ACC112 (cell line): Measurements from ENCODE around the gene TBC1D1.
A peak's percentile ranks its signal among the peaks of the same experiment; 100 is the strongest.

Source experiments
- H2AFZ ChIP-seq: fragments of 200-600 bp; sonication (generic); one replicate; pipeline ENCODE4 v1.6.0; 2017; ENCODE audit warnings: antibody characterized with exemption, low read length; ENCODE audit not compliant: unreplicated experiment
- H3K27ac ChIP-seq: fragments of 200-600 bp; sonication (generic); 2 replicates; pipeline ENCODE4 v1.5.1; 2014; ENCODE audit warnings: low read depth, mild to moderate bottlenecking, antibody characterized with exemption, low read length, moderate library complexity
- H3K27me3 ChIP-seq: fragments of 200-600 bp; sonication (generic); 2 replicates; pipeline ENCODE4 v1.6.1; 2014; ENCODE audit warnings: mild to moderate bottlenecking, antibody characterized with exemption, low read length, moderate library complexity, mixed read lengths; ENCODE audit not compliant: insufficient read depth
- H3K36me3 ChIP-seq: fragments of 200-600 bp; sonication (generic); 2 replicates; pipeline ENCODE4 v1.6.1; 2016; ENCODE audit warnings: mild to moderate bottlenecking, antibody characterized with exemption, low read length, moderate library complexity, mixed read lengths; ENCODE audit not compliant: insufficient read depth
- H3K4me1 ChIP-seq: fragments of 200-600 bp; sonication (generic); one replicate; pipeline ENCODE4 v1.6.1; 2016; ENCODE audit warnings: low read length, mixed read lengths; ENCODE audit not compliant: insufficient read depth, unreplicated experiment, control insufficient read depth
- H3K4me3 ChIP-seq: fragments of 200-600 bp; sonication (generic); 2 replicates; pipeline ENCODE4 v1.5.1; 2014; ENCODE audit warnings: mild to moderate bottlenecking, low read depth, low read length
- H3K79me2 ChIP-seq: fragments of 200-600 bp; sonication (generic); one replicate; pipeline ENCODE4 v1.6.0; 2016; ENCODE audit warnings: low read length; ENCODE audit not compliant: control insufficient read depth, unreplicated experiment, insufficient read depth

TBC1D1 gene

GRCh38 chr4:38137080-38137479 is 246.2 kb downstream of the TBC1D1 start:
- H3K36me3 ChIP-seq: peaks cover 15% of the 10 kb centered on the region; the same call in 1 of the 2 replicates

GRCh38 chr4:38138363-38138762 is 247.5 kb downstream of the TBC1D1 start:
- no peak overlapping the region for H3K4me3 ChIP-seq
- H2AFZ ChIP-seq: no peak overlapping the region
- H3K79me2 ChIP-seq: no peaks in the 10 kb centered on the region
- H3K4me1 ChIP-seq: peaks cover 13% of the 10 kb centered on the region
- no peaks in the 10 kb centered on the region for H3K27me3 ChIP-seq
- H3K36me3 ChIP-seq: peaks cover 15% of the 10 kb centered on the region; the same call in 1 of the 2 replicates
- no peak overlapping the region for H3K27ac ChIP-seq

More at GRCh38 chr4:38137080-38137479, 246.2 kb downstream of the TBC1D1 start:
- Histone ChIP-seq H3K27ac (no peak overlapping the region), H3K4me1 (peaks cover 15% of the 10 kb centered on the region), H3K4me3 (no peak overlapping the region), H3K27me3 (no peaks in the 10 kb centered on the region), H2AFZ (no peak overlapping the region), H3K79me2 (no peaks in the 10 kb centered on the region)

GRCh38 chr4:38139187-38139586 is 248.3 kb downstream of the TBC1D1 start:
- Histone ChIP-seq H3K27ac (no peak overlapping the region), H3K36me3 (peaks cover 9% of the 10 kb centered on the region; the same call in 1 of the 2 replicates), H3K4me1 (peaks cover 13% of the 10 kb centered on the region)

GRCh38 chr4:38140643-38141203 is 249.8 kb downstream of the TBC1D1 start:
- Histone ChIP-seq H2AFZ (no peak overlapping the region), H3K27ac (no peak overlapping the region), H3K36me3 (0 out of 2 replicates have a peak, but pooled peaks cover 3% of the 10 kb centered on the region), H3K79me2 (no peaks in the 10 kb centered on the region), H3K4me3 (no peak overlapping the region), H3K4me1 (peaks cover 23% of the 10 kb centered on the region), H3K27me3 (no peaks in the 10 kb centered on the region)

More at GRCh38 chr4:38139187-38139586, 248.3 kb downstream of the TBC1D1 start:
- no peaks in the 10 kb centered on the region for H3K27me3 ChIP-seq
- H3K79me2 ChIP-seq: no peaks in the 10 kb centered on the region
- no peak overlapping the region for H2AFZ ChIP-seq
- no peak overlapping the region for H3K4me3 ChIP-seq

GRCh38 chr4:38141808-38142500 is 251.1 kb downstream of the TBC1D1 start:
- Histone ChIP-seq H3K4me1 (peaks cover 29% of the 10 kb centered on the region), H3K27ac (peak overlapping the region; percentile 73), H3K79me2 (no peaks in the 10 kb centered on the region), H3K27me3 (no peaks in the 10 kb centered on the region), H2AFZ (no peak overlapping the region), H3K4me3 (no peak overlapping the region), H3K36me3 (0 out of 2 replicates have a peak, but pooled peaks cover 3% of the 10 kb centered on the region)

- H2AFZ ChIP-seq: no peak overlapping the region
- H3K79me2 ChIP-seq: no peaks in the 10 kb centered on the region
- no peaks in the 10 kb centered on the region for H3K27me3 ChIP-seq
- H3K27ac ChIP-seq: no peak overlapping the region; the same call in 1 of the 2 replicates
- peaks cover 29% of the 10 kb centered on the region for H3K4me1 ChIP-seq
- H3K4me3 ChIP-seq: no peak overlapping the region
- no peaks in the 10 kb centered on the region for H3K36me3 ChIP-seq
Observed at GRCh38 chr4:38144031-38144430, 253.1 kb downstream of the TBC1D1 start.

- Histone ChIP-seq H3K27ac (peak overlapping the region; percentile 88), H3K4me3 (no peak overlapping the region; the same call in 1 of the 2 replicates), H3K36me3 (no peaks in the 10 kb centered on the region), H3K4me1 (peaks cover 36% of the 10 kb centered on the region), H2AFZ (no peak overlapping the region), H3K79me2 (no peaks in the 10 kb centered on the region), H3K27me3 (no peaks in the 10 kb centered on the region)
Observed at GRCh38 chr4:38145033-38145678, 254.3 kb downstream of the TBC1D1 start.

- H3K4me3 ChIP-seq: no peak overlapping the region
- H3K36me3 ChIP-seq: no peaks in the 10 kb centered on the region
- peak overlapping the region; percentile 88 for H3K27ac ChIP-seq
- H3K79me2 ChIP-seq: no peaks in the 10 kb centered on the region
- no peaks in the 10 kb centered on the region for H3K27me3 ChIP-seq
- no peak overlapping the region for H2AFZ ChIP-seq
- H3K4me1 ChIP-seq: peaks cover 42% of the 10 kb centered on the region
Observed at GRCh38 chr4:38145741-38146140, 254.9 kb downstream of the TBC1D1 start.

GRCh38 chr4:38146383-38146782 is 255.5 kb downstream of the TBC1D1 start:
- H3K4me1 ChIP-seq: peaks cover 47% of the 10 kb centered on the region
- no peaks in the 10 kb centered on the region for H3K36me3 ChIP-seq
- H2AFZ ChIP-seq: no peak overlapping the region
- H3K27ac ChIP-seq: peak overlapping the region; percentile 88
- no peak overlapping the region for H3K4me3 ChIP-seq
- H3K79me2 ChIP-seq: no peaks in the 10 kb centered on the region
- H3K27me3 ChIP-seq: no peaks in the 10 kb centered on the region

GRCh38 chr4:38149472-38149996 is 258.6 kb downstream of the TBC1D1 start:
- H3K27ac ChIP-seq: peak overlapping the region; percentile 83
- H2AFZ ChIP-seq: no peak overlapping the region
- no peak overlapping the region for H3K4me3 ChIP-seq
- H3K27me3 ChIP-seq: no peaks in the 10 kb centered on the region
- no peaks in the 10 kb centered on the region for H3K79me2 ChIP-seq
- peaks cover 37% of the 10 kb centered on the region for H3K4me1 ChIP-seq
- H3K36me3 ChIP-seq: no peaks in the 10 kb centered on the region
